DOHH2 (cell line): ENCODE measurements around the gene ASPDH.

Experiments
- H3F3A ChIP-seq: fragments of 200-600 bp; sonication (generic), shearing (Covaris generic); 2 replicates; pipeline ENCODE4 v1.6.0; 2016; ENCODE audit warnings: antibody characterized with exemption, mild to moderate bottlenecking; ENCODE audit not compliant: control insufficient read depth, insufficient read depth
- H3K27ac ChIP-seq: fragments of 200-600 bp; sonication (generic); 2 replicates; pipeline ENCODE4 v1.5.1; 2014; ENCODE audit warnings: low read depth, mild to moderate bottlenecking, low read length, moderate library complexity
- H3K27me3 ChIP-seq: fragments of 200-600 bp; sonication (generic); 2 replicates; pipeline ENCODE4 v1.6.1; 2014; ENCODE audit warnings: mild to moderate bottlenecking, low read length, mixed read lengths; ENCODE audit not compliant: control insufficient read depth
- H3K36me3 ChIP-seq: fragments of 200-600 bp; sonication (generic); 2 replicates; pipeline ENCODE4 v1.6.1; 2014; ENCODE audit warnings: mild to moderate bottlenecking, low read length, moderate library complexity, mixed read lengths; ENCODE audit not compliant: control insufficient read depth
- H3K4me1 ChIP-seq: fragments of 200-600 bp; sonication (generic); 2 replicates; pipeline ENCODE4 v1.6.1; 2014; ENCODE audit warnings: mild to moderate bottlenecking, low read length, mixed read lengths; ENCODE audit not compliant: control insufficient read depth
- H3K4me2 ChIP-seq: fragments of 200-600 bp; sonication (generic); 2 replicates; pipeline ENCODE4 v1.6.0; 2014; ENCODE audit warnings: mild to moderate bottlenecking, low read length, moderate library complexity
- H3K4me3 ChIP-seq: fragments of 200-600 bp; sonication (generic); 2 replicates; pipeline ENCODE4 v1.5.1; 2014; ENCODE audit warnings: mild to moderate bottlenecking, low read length, mixed read lengths
- H3K79me2 ChIP-seq: fragments of 200-600 bp; sonication (generic); 2 replicates; pipeline ENCODE4 v1.6.1; 2014; ENCODE audit warnings: mild to moderate bottlenecking, low read length, mixed read lengths; ENCODE audit not compliant: control insufficient read depth
- H3K9me2 ChIP-seq: fragments of 200-600 bp; sonication (generic); replicated peaks from 2 replicates; pipeline ENCODE4 v1.6.1; 2014; ENCODE audit warnings: mild to moderate bottlenecking, low read length, mixed read lengths; ENCODE audit not compliant: control insufficient read depth
- H3K9me3 ChIP-seq: fragments of 200-600 bp; sonication (generic); 2 replicates; pipeline ENCODE4 v1.6.1; 2014; ENCODE audit warnings: antibody characterized with exemption, low read length, mixed read lengths; ENCODE audit not compliant: control insufficient read depth, insufficient read depth
- H4K20me1 ChIP-seq: fragments of 200-600 bp; sonication (generic); 2 replicates; pipeline ENCODE4 v1.6.0; 2014; ENCODE audit warnings: low read depth, mild to moderate bottlenecking, antibody characterized with exemption, low read length, moderate library complexity; ENCODE audit not compliant: control insufficient read depth, insufficient read depth
- EZH2phosphoT487 ChIP-seq: fragments of 200-600 bp; sonication (generic); IDR thresholded peaks from 2 replicates; pipeline ENCODE4 v1.6.1; 2017; ENCODE audit warnings: borderline replicate concordance, mild to moderate bottlenecking, antibody characterized with exemption, low read length, moderate library complexity, mixed read lengths
- TF ChIP-seq, protein P1 (sequence below): fragments of 200-600 bp; sonication (generic); IDR thresholded peaks from one replicate; pipeline ENCODE4 v1.5.1; 2014; ENCODE audit warnings: antibody characterized with exemption, mild to moderate bottlenecking, low read depth, low read length; ENCODE audit not compliant: poor library complexity, severe bottlenecking

ASPDH gene

DNA sequence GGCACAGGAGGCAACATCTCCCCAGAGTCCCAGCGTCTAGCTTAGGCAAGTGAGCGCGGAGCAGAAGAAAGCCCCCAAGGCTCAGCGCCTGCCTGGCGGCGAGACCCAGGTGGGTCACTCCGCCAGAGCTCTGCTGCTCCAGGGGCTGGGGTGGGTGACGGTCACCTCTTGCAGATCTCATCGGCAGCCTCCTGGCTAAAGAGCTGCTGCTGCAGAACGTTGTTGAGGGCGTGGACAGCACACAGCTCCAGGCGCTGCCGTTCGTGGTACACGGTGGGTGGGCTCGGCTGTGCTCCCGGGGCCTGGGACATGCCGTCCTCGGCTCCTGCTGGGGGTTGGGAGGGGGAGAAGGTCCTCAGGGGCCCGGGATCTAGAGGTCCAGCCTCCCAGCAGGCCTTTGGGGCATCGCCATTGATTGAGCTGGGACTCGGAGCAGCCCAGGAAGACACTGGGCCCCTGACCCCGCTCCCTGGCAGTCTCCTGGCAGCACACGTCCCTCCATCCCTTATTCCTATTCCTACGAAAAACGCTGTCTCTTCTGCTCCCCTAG, 3.5 kb downstream of the ASPDH start:
- Histone ChIP-seq H3K4me3 (peak overlapping the region; percentile 79), H3K27ac (no peak overlapping the region), H3K9me2 (no peaks in the 10 kb centered on the region), H3K79me2 (peaks cover 3% of the 10 kb centered on the region; the same call in 1 of the 2 replicates), H3K9me3 (no peaks in the 10 kb centered on the region), H3K4me1 (peaks cover 14% of the 10 kb centered on the region), H3F3A (no peaks in the 10 kb centered on the region), H3K36me3 (no peaks in the 10 kb centered on the region), H4K20me1 (no peaks in the 10 kb centered on the region), H3K27me3 (no peaks in the 10 kb centered on the region), H3K4me2 (peak overlapping the region; percentile 90)
- TF ChIP-seq, protein P1, sequence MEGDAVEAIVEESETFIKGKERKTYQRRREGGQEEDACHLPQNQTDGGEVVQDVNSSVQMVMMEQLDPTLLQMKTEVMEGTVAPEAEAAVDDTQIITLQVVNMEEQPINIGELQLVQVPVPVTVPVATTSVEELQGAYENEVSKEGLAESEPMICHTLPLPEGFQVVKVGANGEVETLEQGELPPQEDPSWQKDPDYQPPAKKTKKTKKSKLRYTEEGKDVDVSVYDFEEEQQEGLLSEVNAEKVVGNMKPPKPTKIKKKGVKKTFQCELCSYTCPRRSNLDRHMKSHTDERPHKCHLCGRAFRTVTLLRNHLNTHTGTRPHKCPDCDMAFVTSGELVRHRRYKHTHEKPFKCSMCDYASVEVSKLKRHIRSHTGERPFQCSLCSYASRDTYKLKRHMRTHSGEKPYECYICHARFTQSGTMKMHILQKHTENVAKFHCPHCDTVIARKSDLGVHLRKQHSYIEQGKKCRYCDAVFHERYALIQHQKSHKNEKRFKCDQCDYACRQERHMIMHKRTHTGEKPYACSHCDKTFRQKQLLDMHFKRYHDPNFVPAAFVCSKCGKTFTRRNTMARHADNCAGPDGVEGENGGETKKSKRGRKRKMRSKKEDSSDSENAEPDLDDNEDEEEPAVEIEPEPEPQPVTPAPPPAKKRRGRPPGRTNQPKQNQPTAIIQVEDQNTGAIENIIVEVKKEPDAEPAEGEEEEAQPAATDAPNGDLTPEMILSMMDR, result no peak
- TF ChIP-seq EZH2phosphoT487, result no peak

GRCh38 chr19:50509366-50509765, 4.3 kb downstream of the ASPDH start:
- Histone ChIP-seq H3K36me3 (no peaks in the 10 kb centered on the region), H3K4me3 (no peak overlapping the region), H3K9me3 (no peaks in the 10 kb centered on the region), H3K27ac (no peak overlapping the region), H3K4me2 (no peak overlapping the region), H3K79me2 (peaks cover 3% of the 10 kb centered on the region; the same call in 1 of the 2 replicates), H3K9me2 (no peaks in the 10 kb centered on the region), H3K4me1 (peaks cover 14% of the 10 kb centered on the region), H3K27me3 (no peaks in the 10 kb centered on the region), H4K20me1 (no peaks in the 10 kb centered on the region), H3F3A (no peaks in the 10 kb centered on the region)
- no peak for TF ChIP-seq EZH2phosphoT487

GRCh38 chr19:50508843-50509190, 4.9 kb downstream of the ASPDH start:
- Histone ChIP-seq H3K79me2 (peaks cover 3% of the 10 kb centered on the region; the same call in 1 of the 2 replicates), H3K9me2 (no peaks in the 10 kb centered on the region), H3K36me3 (no peaks in the 10 kb centered on the region), H3F3A (no peaks in the 10 kb centered on the region), H3K9me3 (no peaks in the 10 kb centered on the region), H3K4me2 (no peak overlapping the region), H3K4me1 (peaks cover 14% of the 10 kb centered on the region), H3K4me3 (no peak overlapping the region), H3K27ac (no peak overlapping the region), H3K27me3 (no peaks in the 10 kb centered on the region), H4K20me1 (no peaks in the 10 kb centered on the region)
- TF ChIP-seq, protein P1, result no peak
- TF ChIP-seq EZH2phosphoT487, result no peak

- Histone ChIP-seq H3K9me2 (no peaks in the 10 kb centered on the region), H3K27ac (no peak overlapping the region), H3K36me3 (no peaks in the 10 kb centered on the region), H3K4me1 (peaks cover 14% of the 10 kb centered on the region), H4K20me1 (no peaks in the 10 kb centered on the region), H3K9me3 (no peaks in the 10 kb centered on the region), H3K27me3 (no peaks in the 10 kb centered on the region), H3K4me2 (no peak overlapping the region), H3K79me2 (peaks cover 3% of the 10 kb centered on the region; the same call in 1 of the 2 replicates), H3K4me3 (no peak overlapping the region), H3F3A (no peaks in the 10 kb centered on the region)
- TF ChIP-seq EZH2phosphoT487, result no peak
- TF ChIP-seq, protein P1, result no peak
Measured at GRCh38 chr19:50507376-50507775, 6.3 kb downstream of the ASPDH start.
